Measurements from ENCODE around the gene BCL7B. TPM values are rescaled to one million over a fixed set of nuclear protein-coding genes. Genes with fewer than 3 reads are reported as not detected.
"Not testable (repeated sequence)": the region's sequence is repeated elsewhere in the genome, so short reads cannot be mapped to it uniquely, and the experiment has no call there.

BCL7B gene
- total RNA-seq, 2 donors from 2014 or later: 108 to 128 TPM

GRCh38 chr7:73586911-73587310 lies 29.4 kb upstream of the BCL7B start:
- no peak overlapping the region for H3K4me3 ChIP-seq
- no peak overlapping the region for H3K27ac ChIP-seq
- H3K9me3 ChIP-seq: no peaks in the 10 kb centered on the region
- no peaks in the 10 kb centered on the region for H3K36me3 ChIP-seq
- no peaks in the 10 kb centered on the region for H3K4me1 ChIP-seq
- no peaks in the 10 kb centered on the region for H3K27me3 ChIP-seq
- no peak for DNase-seq (ENCODE audit: low spot score)
- TF ChIP-seq, protein P1, sequence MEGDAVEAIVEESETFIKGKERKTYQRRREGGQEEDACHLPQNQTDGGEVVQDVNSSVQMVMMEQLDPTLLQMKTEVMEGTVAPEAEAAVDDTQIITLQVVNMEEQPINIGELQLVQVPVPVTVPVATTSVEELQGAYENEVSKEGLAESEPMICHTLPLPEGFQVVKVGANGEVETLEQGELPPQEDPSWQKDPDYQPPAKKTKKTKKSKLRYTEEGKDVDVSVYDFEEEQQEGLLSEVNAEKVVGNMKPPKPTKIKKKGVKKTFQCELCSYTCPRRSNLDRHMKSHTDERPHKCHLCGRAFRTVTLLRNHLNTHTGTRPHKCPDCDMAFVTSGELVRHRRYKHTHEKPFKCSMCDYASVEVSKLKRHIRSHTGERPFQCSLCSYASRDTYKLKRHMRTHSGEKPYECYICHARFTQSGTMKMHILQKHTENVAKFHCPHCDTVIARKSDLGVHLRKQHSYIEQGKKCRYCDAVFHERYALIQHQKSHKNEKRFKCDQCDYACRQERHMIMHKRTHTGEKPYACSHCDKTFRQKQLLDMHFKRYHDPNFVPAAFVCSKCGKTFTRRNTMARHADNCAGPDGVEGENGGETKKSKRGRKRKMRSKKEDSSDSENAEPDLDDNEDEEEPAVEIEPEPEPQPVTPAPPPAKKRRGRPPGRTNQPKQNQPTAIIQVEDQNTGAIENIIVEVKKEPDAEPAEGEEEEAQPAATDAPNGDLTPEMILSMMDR (IDR thresholded peaks at IDR 0.05): no peak

DNA sequence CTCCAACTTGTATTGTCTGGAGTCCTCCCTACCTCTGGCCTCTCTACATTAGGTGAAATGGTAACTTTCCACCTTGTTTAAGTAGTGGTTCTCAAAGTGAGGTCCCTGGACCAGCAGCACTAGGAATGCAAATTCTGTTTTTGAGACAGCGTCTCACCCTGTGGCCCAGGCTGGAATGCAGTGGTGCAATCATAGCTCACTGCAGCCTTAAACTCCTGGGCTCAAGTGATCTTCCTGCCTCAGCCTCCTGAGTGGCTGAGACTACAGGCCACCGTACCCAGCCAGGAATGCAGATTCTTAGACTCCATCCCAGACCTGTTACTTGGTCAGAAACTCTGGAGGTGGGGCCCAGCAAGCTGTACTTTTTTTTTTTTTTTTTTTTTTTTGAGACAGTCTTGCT lies 27.7 kb upstream of the BCL7B start:
- H3K9me3 ChIP-seq: no peaks in the 10 kb centered on the region
- H3K27ac ChIP-seq: no peak overlapping the region
- H3K27me3 ChIP-seq: no peaks in the 10 kb centered on the region
- TF ChIP-seq, protein P1 (IDR thresholded peaks at IDR 0.05): no peak
- DNase-seq (ENCODE audit: low spot score): no peak
- no peaks in the 10 kb centered on the region for H3K4me1 ChIP-seq
- no peak overlapping the region for H3K4me3 ChIP-seq
- H3K36me3 ChIP-seq: no peaks in the 10 kb centered on the region

DNA sequence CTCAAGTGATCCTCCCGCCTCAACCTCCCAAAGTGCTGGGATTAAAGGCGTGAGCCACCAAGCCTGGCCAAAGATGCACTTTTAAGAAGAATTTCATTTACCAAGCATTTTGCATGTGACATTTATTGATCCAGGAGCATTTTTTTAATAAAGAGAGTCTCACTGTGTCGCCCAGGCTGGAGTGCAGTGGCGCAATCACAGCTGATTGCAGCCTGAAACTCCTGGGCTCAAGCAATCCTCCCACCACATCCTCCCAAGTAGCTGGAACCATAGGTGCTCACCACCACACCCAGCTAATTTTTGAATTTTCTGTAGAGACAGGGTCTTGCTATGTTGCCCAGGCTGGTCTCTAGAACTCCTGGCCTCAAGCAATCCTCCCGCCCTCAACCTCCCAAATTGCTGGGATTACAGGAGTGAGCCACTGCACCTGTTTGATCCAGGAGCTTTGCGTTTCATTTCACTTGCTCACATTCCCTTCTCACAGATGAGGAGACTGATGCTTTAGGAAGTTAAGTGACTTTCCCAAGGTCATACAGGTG lies 25.2 kb upstream of the BCL7B start:
- no peaks in the 10 kb centered on the region for H3K27me3 ChIP-seq
- H3K4me3 ChIP-seq: no peak overlapping the region
- TF ChIP-seq, protein P1 (IDR thresholded peaks at IDR 0.05): no peak
- no peak for DNase-seq (ENCODE audit: low spot score)
- H3K27ac ChIP-seq: no peak overlapping the region
- H3K9me3 ChIP-seq: no peaks in the 10 kb centered on the region
- peaks cover 0 to 7% of the 10 kb centered on the region in 2 donors for H3K4me1 ChIP-seq
- no peaks in the 10 kb centered on the region for H3K36me3 ChIP-seq

- not testable (repeated sequence) for H3K36me3 ChIP-seq; DNase-seq (ENCODE audit: low spot score); H3K4me3 ChIP-seq; H3K27me3 ChIP-seq; H3K9me3 ChIP-seq; H3K27ac ChIP-seq
- peaks cover 0 to 24% of the 10 kb centered on the region in 2 donors for H3K4me1 ChIP-seq
These were observed 23.5 kb upstream of the BCL7B start for GRCh38 chr7:73581006-73581405.

DNA sequence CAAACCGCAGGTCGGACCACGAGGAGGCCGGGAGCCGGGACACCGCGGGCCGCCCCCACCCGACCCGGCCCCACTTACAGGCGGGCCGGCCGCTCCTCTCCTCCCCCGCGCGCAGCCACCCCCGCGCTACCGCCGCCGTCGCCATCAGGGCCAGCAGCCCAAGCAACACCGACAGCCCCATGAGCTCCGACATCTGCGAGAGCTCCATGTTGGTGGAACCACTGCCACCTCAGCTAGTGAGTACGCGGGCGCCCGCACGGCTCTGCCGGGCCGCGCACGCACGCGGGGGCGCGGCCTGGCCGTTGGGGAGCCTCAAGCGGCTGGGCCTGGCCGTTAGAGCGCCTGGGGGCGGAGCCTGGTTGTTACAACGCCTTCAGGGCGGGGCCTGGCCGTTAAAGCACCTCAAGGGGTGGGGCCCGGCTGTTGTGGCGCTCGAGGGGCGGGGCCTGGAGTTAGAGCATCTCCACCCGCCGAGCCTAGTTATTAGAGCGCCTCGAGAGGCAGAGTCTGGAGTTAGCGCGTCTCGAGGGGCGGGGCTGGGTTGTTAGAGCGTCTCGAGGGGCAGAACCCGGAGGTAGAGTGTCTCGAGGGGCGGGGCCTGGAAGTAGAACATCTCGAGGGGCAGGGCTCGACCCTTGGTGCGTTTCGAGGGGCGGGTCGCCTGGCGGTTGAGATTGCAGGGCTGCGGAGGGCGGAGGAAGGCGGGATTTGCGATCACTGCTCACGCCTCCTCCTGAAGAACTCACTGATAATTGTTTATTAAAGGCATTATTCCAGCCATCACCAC lies 21.0 kb upstream of the BCL7B start, which contains the start of gene TBL2:
TBL2 (minus strand) TSS at position 238 of the 787 bp plus-strand sequence; CDS start at position 208, 30 bp downstream.
- H3K4me1 ChIP-seq: peaks cover 0 to 27% of the 10 kb centered on the region in 2 donors
- peak; percentile 98 for DNase-seq (ENCODE audit: low spot score)
- H3K27ac ChIP-seq: peak within 1 kb of the TSS; percentile 93 to 94
- TF ChIP-seq, protein P1 (IDR thresholded peaks at IDR 0.05): no peak
- H3K36me3 ChIP-seq: peaks cover 23% of the 10 kb centered on the region
- H3K4me3 ChIP-seq: peak within 1 kb of the TSS; percentile 98 to 99
- no peaks in the 10 kb centered on the region for H3K27me3 ChIP-seq
- H3K9me3 ChIP-seq: no peaks in the 10 kb centered on the region

- Histone ChIP-seq H3K9me3 (no peaks in the 10 kb centered on the region), H3K27me3 (no peaks in the 10 kb centered on the region), H3K36me3 (peaks cover 31% of the 10 kb centered on the region), H3K4me1 (peaks cover 0 to 27% of the 10 kb centered on the region in 2 donors), H3K27ac (peak overlapping the region; percentile 93 to 94), H3K4me3 (peak overlapping the region; percentile 98 to 99)
- TF ChIP-seq, protein P1 (IDR thresholded peaks at IDR 0.05): no peak
- no peak for DNase-seq (ENCODE audit: low spot score)
These were observed 20.3 kb upstream of the BCL7B start for GRCh38 chr7:73577627-73578341.

Measured in right atrium auricular region (tissue), 2 donors.